H1 (cell line): ENCODE measurements around the gene TMEM183A. TPM values are rescaled to one million over a fixed set of nuclear protein-coding genes. Genes with fewer than 3 reads are reported as not detected.

Source experiments
- BRCA1 ChIP-seq: IDR thresholded peaks from 2 replicates; pipeline ENCODE4 v1.6.1; 2012; ENCODE audit warnings: low read depth, low read length, improper control_type of control experiment
- JUND ChIP-seq: IDR thresholded peaks from 2 replicates; pipeline ENCODE4 v1.6.1; 2011; ENCODE audit warnings: mild to moderate bottlenecking, improper control_type of control experiment, low read length
- KDM1A ChIP-seq: fragments of 200-600, 300-600 bp; sonication (generic); IDR thresholded peaks from 2 replicates; pipeline ENCODE4 v1.7.1; 2016; ENCODE audit warnings: mild to moderate bottlenecking, low read length, borderline replicate concordance
- KDM5A ChIP-seq: fragments of 200-600 bp; IDR thresholded peaks from 2 replicates; pipeline ENCODE4 v1.7.1; 2012; ENCODE audit warnings: mild to moderate bottlenecking, low read length, inconsistent platforms, mixed read lengths
- NRF1 ChIP-seq: IDR thresholded peaks from 2 replicates; pipeline ENCODE4 v1.6.1; 2011; ENCODE audit warnings: mild to moderate bottlenecking, low read depth, low read length, improper control_type of control experiment
- SIN3A ChIP-seq, 2 experiments: IDR thresholded peaks in 1 of 2; conservative IDR thresholded peaks in 1 of 2; 2 replicates each; pipeline ENCODE4 v1.6.1; 2011 to 2012; ENCODE audit warnings: low read length in 2 of 2, improper control_type of control experiment in 1 of 2, low read depth in 1 of 2, mild to moderate bottlenecking in 1 of 2
- SIRT6 ChIP-seq: IDR thresholded peaks from one replicate; pipeline ENCODE4 v1.7.1; 2012; ENCODE audit warnings: low read length, inconsistent platforms
- TEAD4 ChIP-seq: IDR thresholded peaks from 2 replicates; pipeline ENCODE4 v1.6.1; 2012; ENCODE audit warnings: low read depth, low read length, inconsistent platforms, mixed read lengths
- polyA plus RNA-seq, 7 experiments: library from polyadenylated mRNA; depleted of rRNA in 3 of 7; stranded (reverse) in 5 of 7; unstranded in 2 of 7; fragments of >200 nt in 5 of 7; fragments of 200-250 nt in 2 of 7; gene quantifications; 1 replicate in 5 of 7; 2 replicates in 1 of 7; 4 replicates in 1 of 7; pipeline versions ENCODE4 v1.2.1 to v1.2.3, GENCODE V29; 2011 to 2013; ENCODE audit warnings: missing spikeins in 2 of 7, mixed read lengths in 2 of 7
- total RNA-seq: library from RNA; stranded (reverse); fragmentation: NEBNext Ultra II Directional; extraction: Animal tissue kit (Norgen Biotek cat#: 25700); gene quantifications from 2 replicates; pipeline ENCODE4 v1.2.1, GENCODE V29; 2021
- TF ChIP-seq, protein P1 (sequence below): fragments of 300-600 bp; sonication (generic); IDR thresholded peaks from 2 replicates; pipeline ENCODE4 v1.7.1; 2012; ENCODE audit warnings: low read length, moderate library complexity, mild to moderate bottlenecking, inconsistent platforms; ENCODE audit not compliant: insufficient replicate concordance
- TF ChIP-seq, protein P2 (sequence below): IDR thresholded peaks from 2 replicates; pipeline ENCODE4 v1.6.1; 2011; ENCODE audit warnings: low read length, improper control_type of control experiment
- TF ChIP-seq, protein P3 (sequence below): IDR thresholded peaks from 2 replicates; pipeline ENCODE4 v1.6.1; 2012; ENCODE audit warnings: inconsistent platforms

TMEM183A gene
- total and polyA plus RNA-seq, 2 of the 8 experiments (the other 6 are each of a cell fraction or from before 2014, with no cell fraction given), result 107 to 173 TPM

DNA sequence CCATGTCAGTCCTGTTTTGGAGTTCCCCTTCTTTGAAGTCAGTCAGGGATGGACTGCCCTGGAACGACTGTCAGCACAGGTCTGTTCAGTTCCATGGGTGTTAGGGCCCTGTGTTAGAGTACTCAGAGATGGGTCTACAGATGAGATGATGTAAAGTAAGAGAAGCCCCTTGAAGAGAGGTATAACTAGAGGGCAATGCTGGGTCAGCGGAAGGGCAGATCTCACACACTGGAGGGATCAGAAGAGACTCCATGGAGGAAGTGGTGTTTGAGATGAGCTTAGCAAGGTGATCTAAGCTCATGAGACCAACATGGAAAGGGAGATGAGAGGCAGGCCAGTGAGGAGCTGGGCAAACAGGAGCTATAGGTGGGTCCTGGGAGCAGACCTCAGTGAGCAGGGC, 26.7 kb downstream of the TMEM183A start (continued):
- TF ChIP-seq, protein P1, sequence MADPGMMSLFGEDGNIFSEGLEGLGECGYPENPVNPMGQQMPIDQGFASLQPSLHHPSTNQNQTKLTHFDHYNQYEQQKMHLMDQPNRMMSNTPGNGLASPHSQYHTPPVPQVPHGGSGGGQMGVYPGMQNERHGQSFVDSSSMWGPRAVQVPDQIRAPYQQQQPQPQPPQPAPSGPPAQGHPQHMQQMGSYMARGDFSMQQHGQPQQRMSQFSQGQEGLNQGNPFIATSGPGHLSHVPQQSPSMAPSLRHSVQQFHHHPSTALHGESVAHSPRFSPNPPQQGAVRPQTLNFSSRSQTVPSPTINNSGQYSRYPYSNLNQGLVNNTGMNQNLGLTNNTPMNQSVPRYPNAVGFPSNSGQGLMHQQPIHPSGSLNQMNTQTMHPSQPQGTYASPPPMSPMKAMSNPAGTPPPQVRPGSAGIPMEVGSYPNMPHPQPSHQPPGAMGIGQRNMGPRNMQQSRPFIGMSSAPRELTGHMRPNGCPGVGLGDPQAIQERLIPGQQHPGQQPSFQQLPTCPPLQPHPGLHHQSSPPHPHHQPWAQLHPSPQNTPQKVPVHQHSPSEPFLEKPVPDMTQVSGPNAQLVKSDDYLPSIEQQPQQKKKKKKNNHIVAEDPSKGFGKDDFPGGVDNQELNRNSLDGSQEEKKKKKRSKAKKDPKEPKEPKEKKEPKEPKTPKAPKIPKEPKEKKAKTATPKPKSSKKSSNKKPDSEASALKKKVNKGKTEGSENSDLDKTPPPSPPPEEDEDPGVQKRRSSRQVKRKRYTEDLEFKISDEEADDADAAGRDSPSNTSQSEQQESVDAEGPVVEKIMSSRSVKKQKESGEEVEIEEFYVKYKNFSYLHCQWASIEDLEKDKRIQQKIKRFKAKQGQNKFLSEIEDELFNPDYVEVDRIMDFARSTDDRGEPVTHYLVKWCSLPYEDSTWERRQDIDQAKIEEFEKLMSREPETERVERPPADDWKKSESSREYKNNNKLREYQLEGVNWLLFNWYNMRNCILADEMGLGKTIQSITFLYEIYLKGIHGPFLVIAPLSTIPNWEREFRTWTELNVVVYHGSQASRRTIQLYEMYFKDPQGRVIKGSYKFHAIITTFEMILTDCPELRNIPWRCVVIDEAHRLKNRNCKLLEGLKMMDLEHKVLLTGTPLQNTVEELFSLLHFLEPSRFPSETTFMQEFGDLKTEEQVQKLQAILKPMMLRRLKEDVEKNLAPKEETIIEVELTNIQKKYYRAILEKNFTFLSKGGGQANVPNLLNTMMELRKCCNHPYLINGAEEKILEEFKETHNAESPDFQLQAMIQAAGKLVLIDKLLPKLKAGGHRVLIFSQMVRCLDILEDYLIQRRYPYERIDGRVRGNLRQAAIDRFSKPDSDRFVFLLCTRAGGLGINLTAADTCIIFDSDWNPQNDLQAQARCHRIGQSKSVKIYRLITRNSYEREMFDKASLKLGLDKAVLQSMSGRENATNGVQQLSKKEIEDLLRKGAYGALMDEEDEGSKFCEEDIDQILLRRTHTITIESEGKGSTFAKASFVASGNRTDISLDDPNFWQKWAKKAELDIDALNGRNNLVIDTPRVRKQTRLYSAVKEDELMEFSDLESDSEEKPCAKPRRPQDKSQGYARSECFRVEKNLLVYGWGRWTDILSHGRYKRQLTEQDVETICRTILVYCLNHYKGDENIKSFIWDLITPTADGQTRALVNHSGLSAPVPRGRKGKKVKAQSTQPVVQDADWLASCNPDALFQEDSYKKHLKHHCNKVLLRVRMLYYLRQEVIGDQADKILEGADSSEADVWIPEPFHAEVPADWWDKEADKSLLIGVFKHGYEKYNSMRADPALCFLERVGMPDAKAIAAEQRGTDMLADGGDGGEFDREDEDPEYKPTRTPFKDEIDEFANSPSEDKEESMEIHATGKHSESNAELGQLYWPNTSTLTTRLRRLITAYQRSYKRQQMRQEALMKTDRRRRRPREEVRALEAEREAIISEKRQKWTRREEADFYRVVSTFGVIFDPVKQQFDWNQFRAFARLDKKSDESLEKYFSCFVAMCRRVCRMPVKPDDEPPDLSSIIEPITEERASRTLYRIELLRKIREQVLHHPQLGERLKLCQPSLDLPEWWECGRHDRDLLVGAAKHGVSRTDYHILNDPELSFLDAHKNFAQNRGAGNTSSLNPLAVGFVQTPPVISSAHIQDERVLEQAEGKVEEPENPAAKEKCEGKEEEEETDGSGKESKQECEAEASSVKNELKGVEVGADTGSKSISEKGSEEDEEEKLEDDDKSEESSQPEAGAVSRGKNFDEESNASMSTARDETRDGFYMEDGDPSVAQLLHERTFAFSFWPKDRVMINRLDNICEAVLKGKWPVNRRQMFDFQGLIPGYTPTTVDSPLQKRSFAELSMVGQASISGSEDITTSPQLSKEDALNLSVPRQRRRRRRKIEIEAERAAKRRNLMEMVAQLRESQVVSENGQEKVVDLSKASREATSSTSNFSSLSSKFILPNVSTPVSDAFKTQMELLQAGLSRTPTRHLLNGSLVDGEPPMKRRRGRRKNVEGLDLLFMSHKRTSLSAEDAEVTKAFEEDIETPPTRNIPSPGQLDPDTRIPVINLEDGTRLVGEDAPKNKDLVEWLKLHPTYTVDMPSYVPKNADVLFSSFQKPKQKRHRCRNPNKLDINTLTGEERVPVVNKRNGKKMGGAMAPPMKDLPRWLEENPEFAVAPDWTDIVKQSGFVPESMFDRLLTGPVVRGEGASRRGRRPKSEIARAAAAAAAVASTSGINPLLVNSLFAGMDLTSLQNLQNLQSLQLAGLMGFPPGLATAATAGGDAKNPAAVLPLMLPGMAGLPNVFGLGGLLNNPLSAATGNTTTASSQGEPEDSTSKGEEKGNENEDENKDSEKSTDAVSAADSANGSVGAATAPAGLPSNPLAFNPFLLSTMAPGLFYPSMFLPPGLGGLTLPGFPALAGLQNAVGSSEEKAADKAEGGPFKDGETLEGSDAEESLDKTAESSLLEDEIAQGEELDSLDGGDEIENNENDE, result no peak
- TF ChIP-seq BRCA1 (no peak), TEAD4 (no peak), KDM5A (no peak), SIN3A (conservative IDR thresholded peaks at IDR 0.05 in 1 of 2, IDR thresholded peaks at IDR 0.05 in 1 of 2; ENCODE audit: low read depth in 1 of 2, low read length in 2 of 2) (no peak), SIRT6 (no peak), KDM1A (no peak), NRF1 (no peak), JUND (no peak)
- TF ChIP-seq, protein P2, sequence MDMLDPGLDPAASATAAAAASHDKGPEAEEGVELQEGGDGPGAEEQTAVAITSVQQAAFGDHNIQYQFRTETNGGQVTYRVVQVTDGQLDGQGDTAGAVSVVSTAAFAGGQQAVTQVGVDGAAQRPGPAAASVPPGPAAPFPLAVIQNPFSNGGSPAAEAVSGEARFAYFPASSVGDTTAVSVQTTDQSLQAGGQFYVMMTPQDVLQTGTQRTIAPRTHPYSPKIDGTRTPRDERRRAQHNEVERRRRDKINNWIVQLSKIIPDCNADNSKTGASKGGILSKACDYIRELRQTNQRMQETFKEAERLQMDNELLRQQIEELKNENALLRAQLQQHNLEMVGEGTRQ, result no peak
- TF ChIP-seq, protein P3, sequence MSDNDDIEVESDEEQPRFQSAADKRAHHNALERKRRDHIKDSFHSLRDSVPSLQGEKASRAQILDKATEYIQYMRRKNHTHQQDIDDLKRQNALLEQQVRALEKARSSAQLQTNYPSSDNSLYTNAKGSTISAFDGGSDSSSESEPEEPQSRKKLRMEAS, result no peak
